SK-N-SH (cell line): ENCODE results near the gene PLAU. TPM values are rescaled to one million over a fixed set of nuclear protein-coding genes. Genes with fewer than 3 reads are reported as not detected.

ENCODE experiments used
- CTCF ChIA-PET: fragments of 300-600, 350-600 bp; formaldehyde crosslinking; extraction: SDS; loops from one replicate; lab custom pipeline; 2021; lab: Yijun Ruan, JAX
- POLR2A ChIA-PET: fragments of 350-600 bp; sonication (Branson Sonifier 250); formaldehyde crosslinking; extraction: SDS; loops from one replicate; lab custom pipeline; 2020; ENCODE audit warnings: antibody characterized with exemption, inconsistent platforms; lab: Yijun Ruan, JAX
- DNase-seq: peaks from one replicate; pipeline ENCODE4 v3.0.0; 2012
- H2AFZ ChIP-seq: fragments of 200-600 bp; sonication (generic); 2 replicates; pipeline ENCODE4 v1.8.1; 2016; ENCODE audit warnings: antibody characterized with exemption, mild to moderate bottlenecking, low read depth
- H3F3A ChIP-seq: fragments of 200-600 bp; sonication (generic); replicated peaks from 2 replicates; pipeline ENCODE3; 2016; ENCODE audit warnings: antibody characterized with exemption, mild to moderate bottlenecking; ENCODE audit not compliant: insufficient read depth
- H3K27ac ChIP-seq, 2 experiments: fragments of 200-500 bp in 1 of 2; fragments of 200-600 bp in 1 of 2; sonication (Bioruptor generic) in 1 of 2; sonication (generic), shearing (Covaris generic) in 1 of 2; 2 replicates each; pipeline versions ENCODE4 v1.5.1 to v1.6.1; 2014 to 2016; ENCODE audit warnings: low read depth in 2 of 2, inconsistent platforms in 1 of 2, low read length in 1 of 2, mild to moderate bottlenecking in 1 of 2, mixed read lengths in 1 of 2
- H3K27me3 ChIP-seq: fragments of 200-600 bp; sonication (generic), shearing (Covaris generic); 2 replicates; pipeline ENCODE4 v1.6.1; 2016; ENCODE audit warnings: mixed run types; ENCODE audit not compliant: insufficient read depth
- H3K36me3 ChIP-seq, 2 experiments: fragments of 200-500 bp in 1 of 2; fragments of 200-600 bp in 1 of 2; sonication (Bioruptor generic) in 1 of 2; sonication (generic) in 1 of 2; replicated peaks in 1 of 2; 2 replicates each; pipeline versions ENCODE3 to v1.5.1; 2014 to 2016; ENCODE audit warnings: low read length in 1 of 2, mild to moderate bottlenecking in 1 of 2; ENCODE audit not compliant: insufficient read depth in 2 of 2, control insufficient read depth in 1 of 2
- H3K4me1 ChIP-seq, 2 experiments: fragments of 200-500 bp in 1 of 2; fragments of 200-600 bp in 1 of 2; sonication (Bioruptor generic) in 1 of 2; sonication (generic), shearing (Covaris generic) in 1 of 2; 2 replicates each; pipeline versions ENCODE4 v1.5.1 to v1.6.1; 2014 to 2016; ENCODE audit warnings: low read depth in 1 of 2, low read length in 1 of 2, mixed run types in 1 of 2; ENCODE audit not compliant: insufficient read depth in 2 of 2, control insufficient read depth in 1 of 2
- H3K4me2 ChIP-seq: fragments of 200-600 bp; sonication (generic), shearing (Covaris generic); 2 replicates; pipeline ENCODE4 v1.6.1; 2017; ENCODE audit warnings: mixed run types
- H3K4me3 ChIP-seq, 2 experiments: fragments of 200-500 bp in 1 of 2; fragments of 200-600 bp in 1 of 2; sonication (Bioruptor generic) in 1 of 2; sonication (generic), shearing (Covaris generic) in 1 of 2; 2 replicates each; pipeline versions ENCODE4 v1.5.1 to v1.8.1; 2014 to 2016; ENCODE audit warnings: low read depth in 2 of 2, inconsistent platforms in 1 of 2, low read length in 1 of 2, mild to moderate bottlenecking in 1 of 2, mixed read lengths in 1 of 2, moderate library complexity in 1 of 2
- H3K79me2 ChIP-seq: fragments of 200-600 bp; sonication (generic); 2 replicates; pipeline ENCODE4 v1.8.1; 2017; ENCODE audit warnings: mild to moderate bottlenecking; ENCODE audit not compliant: insufficient read depth
- H3K9ac ChIP-seq: fragments of 200-600 bp; sonication (generic); 2 replicates; pipeline ENCODE4 v1.6.1; 2017; ENCODE audit warnings: mixed run types
- H3K9me2 ChIP-seq: fragments of 200-600 bp; sonication (generic); 2 replicates; pipeline ENCODE4 v1.6.1; 2017; ENCODE audit warnings: mixed run types
- H3K9me3 ChIP-seq: fragments of 200-600 bp; sonication (generic); 2 replicates; pipeline ENCODE4 v1.6.1; 2017; ENCODE audit warnings: mixed run types, mild to moderate bottlenecking, moderate library complexity
- H4K20me1 ChIP-seq: fragments of 200-600 bp; sonication (generic); 2 replicates; pipeline ENCODE4 v1.6.1; 2017; ENCODE audit warnings: mild to moderate bottlenecking, mixed run types; ENCODE audit not compliant: insufficient read depth
- FOXM1 ChIP-seq: IDR thresholded peaks from 2 replicates; pipeline ENCODE4 v1.4.0; 2012; ENCODE audit warnings: low read depth, mild to moderate bottlenecking
- GABPA ChIP-seq: IDR thresholded peaks from 2 replicates; pipeline ENCODE4 v1.4.0; 2012; ENCODE audit warnings: low read depth, mild to moderate bottlenecking
- MEF2A ChIP-seq: IDR thresholded peaks from 2 replicates; pipeline ENCODE4 v1.4.0; 2012; ENCODE audit warnings: low read depth, borderline replicate concordance
- RXRA ChIP-seq: IDR thresholded peaks from 2 replicates; pipeline ENCODE4 v1.4.0; 2012; ENCODE audit warnings: low read depth, mild to moderate bottlenecking, borderline replicate concordance
- SIN3A ChIP-seq: IDR thresholded peaks from 2 replicates; pipeline ENCODE4 v1.6.1; 2012; ENCODE audit warnings: low read depth, mild to moderate bottlenecking, low read length, moderate library complexity, borderline replicate concordance
- SMC3 ChIP-seq: IDR thresholded peaks from 2 replicates; pipeline ENCODE4 v1.6.1; 2012; ENCODE audit warnings: low read depth, low read length, improper control_type of control experiment
- TAF1 ChIP-seq: IDR thresholded peaks from 2 replicates; pipeline ENCODE4 v1.6.1; 2012; ENCODE audit warnings: low read depth, mild to moderate bottlenecking, low read length, moderate library complexity, borderline replicate concordance
- TCF12 ChIP-seq: IDR thresholded peaks from 2 replicates; pipeline ENCODE4 v1.4.0; 2012
- WGBS: methylation state at CpG from one replicate; pipeline ENCODE4 v1.1.6; 2017; ENCODE audit warnings: low lambda C conversion rate; 5-methylcytosine and 5-hydroxymethylcytosine counted together
- polyA plus RNA-seq, 3 experiments: library from polyadenylated mRNA; depleted of rRNA; stranded (reverse); fragments of >200 nt; gene quantifications; 2 replicates each; pipeline ENCODE4 v1.2.3, GENCODE V29; 2012
- TF ChIP-seq, protein P1 (sequence below): fragments of 200-600 bp; sonication (generic); IDR thresholded peaks from 2 replicates; pipeline ENCODE4 v1.6.1; 2017; ENCODE audit warnings: antibody characterized with exemption, mild to moderate bottlenecking, moderate library complexity
- TF ChIP-seq, protein P2 (sequence below): IDR thresholded peaks from 2 replicates; pipeline ENCODE4 v1.4.0; 2012; ENCODE audit warnings: low read depth, borderline replicate concordance
- TF ChIP-seq, protein P3 (sequence below): IDR thresholded peaks from 2 replicates; pipeline ENCODE4; 2012
- TF ChIP-seq, protein P4 (sequence below): fragments of 150-350 bp; IDR thresholded peaks from 2 replicates; pipeline ENCODE4 v1.6.1; 2016; ENCODE audit warnings: mild to moderate bottlenecking, low read depth, low read length
- TF ChIP-seq, protein P5 (sequence below): IDR thresholded peaks from 2 replicates; pipeline ENCODE4 v1.4.0; 2012; ENCODE audit warnings: low read depth

The PLAU gene
- polyA plus RNA-seq, 1 of the 3 experiments (the other 2 are of a cell fraction): 200 TPM

DNA sequence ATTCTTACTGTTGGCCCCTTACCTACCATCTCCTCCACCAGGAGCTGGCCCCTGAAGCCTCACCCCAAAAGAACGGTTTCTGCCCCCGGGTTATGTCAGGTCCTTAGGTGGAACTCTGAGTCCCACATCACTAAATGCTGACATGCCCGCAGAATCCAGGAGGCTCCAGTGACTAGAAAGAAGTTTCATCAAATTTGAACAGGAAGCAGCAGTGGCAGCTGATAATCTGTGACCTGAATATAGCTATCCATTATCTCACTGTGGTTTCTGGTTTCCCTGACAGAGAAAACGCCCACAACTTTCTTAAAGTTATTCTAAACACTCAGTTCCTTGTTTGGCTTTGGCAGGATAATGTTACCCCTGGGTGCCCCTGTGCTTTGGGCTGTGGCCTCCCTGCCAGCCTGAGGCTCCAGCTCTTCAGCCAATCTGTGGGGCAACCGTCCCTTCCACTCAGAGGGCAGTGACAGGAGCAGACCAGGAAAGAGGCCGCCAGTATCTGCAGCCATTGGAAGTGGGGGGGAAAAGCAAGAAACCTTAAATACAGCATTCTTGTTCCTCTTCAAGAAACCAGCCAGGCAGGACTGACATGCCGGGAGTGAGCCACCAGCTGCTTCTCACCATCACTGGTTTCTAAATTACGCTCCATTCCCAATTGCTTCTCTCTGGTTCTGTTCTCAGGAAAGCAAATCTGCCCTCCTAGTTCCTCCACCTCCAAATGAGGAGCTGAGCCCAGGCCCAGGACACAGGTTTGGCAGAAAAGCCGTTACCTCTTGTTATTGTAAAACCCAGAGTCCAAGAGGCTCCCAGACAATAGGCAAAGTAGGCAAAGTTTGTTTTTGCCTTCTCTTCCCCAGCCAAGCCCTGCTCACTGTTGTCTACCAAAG is 45.8 kb downstream of the PLAU start:
- 75% methylated on average over 9 of the region's 9 CpGs for WGBS
- Histone ChIP-seq H3K4me1 (peaks cover 2 to 12% of the 10 kb centered on the region in 2 experiments; a peak in 2 of 4 replicates), H3K4me2 (no peak overlapping the region; the same call in 1 of the 2 replicates), H3K9me3 (no peaks in the 10 kb centered on the region), H3K9me2 (no peaks in the 10 kb centered on the region), H3K79me2 (no peaks in the 10 kb centered on the region), H4K20me1 (no peaks in the 10 kb centered on the region), H3F3A (peaks cover 22% of the 10 kb centered on the region), H3K27ac (peak overlapping the region; percentile 33 to 45; a peak in 2 of 4 replicates), H3K27me3 (no peaks in the 10 kb centered on the region), H3K36me3 (no peaks in the 10 kb centered on the region), H3K4me3 (no peak overlapping the region), H2AFZ (peak overlapping the region; percentile 46; the same call in 1 of the 2 replicates), H3K9ac (no peak overlapping the region)
- no peak for DNase-seq
- no peak for TF ChIP-seq SIN3A
- peak; percentile 28; the same call in 1 of the 2 replicates for TF ChIP-seq TCF12
- no peak for TF ChIP-seq GABPA
- TF ChIP-seq, protein P1, sequence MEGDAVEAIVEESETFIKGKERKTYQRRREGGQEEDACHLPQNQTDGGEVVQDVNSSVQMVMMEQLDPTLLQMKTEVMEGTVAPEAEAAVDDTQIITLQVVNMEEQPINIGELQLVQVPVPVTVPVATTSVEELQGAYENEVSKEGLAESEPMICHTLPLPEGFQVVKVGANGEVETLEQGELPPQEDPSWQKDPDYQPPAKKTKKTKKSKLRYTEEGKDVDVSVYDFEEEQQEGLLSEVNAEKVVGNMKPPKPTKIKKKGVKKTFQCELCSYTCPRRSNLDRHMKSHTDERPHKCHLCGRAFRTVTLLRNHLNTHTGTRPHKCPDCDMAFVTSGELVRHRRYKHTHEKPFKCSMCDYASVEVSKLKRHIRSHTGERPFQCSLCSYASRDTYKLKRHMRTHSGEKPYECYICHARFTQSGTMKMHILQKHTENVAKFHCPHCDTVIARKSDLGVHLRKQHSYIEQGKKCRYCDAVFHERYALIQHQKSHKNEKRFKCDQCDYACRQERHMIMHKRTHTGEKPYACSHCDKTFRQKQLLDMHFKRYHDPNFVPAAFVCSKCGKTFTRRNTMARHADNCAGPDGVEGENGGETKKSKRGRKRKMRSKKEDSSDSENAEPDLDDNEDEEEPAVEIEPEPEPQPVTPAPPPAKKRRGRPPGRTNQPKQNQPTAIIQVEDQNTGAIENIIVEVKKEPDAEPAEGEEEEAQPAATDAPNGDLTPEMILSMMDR: no peak
- no peak for TF ChIP-seq SMC3
- TF ChIP-seq, protein P2, sequence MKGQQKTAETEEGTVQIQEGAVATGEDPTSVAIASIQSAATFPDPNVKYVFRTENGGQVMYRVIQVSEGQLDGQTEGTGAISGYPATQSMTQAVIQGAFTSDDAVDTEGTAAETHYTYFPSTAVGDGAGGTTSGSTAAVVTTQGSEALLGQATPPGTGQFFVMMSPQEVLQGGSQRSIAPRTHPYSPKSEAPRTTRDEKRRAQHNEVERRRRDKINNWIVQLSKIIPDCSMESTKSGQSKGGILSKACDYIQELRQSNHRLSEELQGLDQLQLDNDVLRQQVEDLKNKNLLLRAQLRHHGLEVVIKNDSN: no peak
- no peak for TF ChIP-seq FOXM1
- TF ChIP-seq TAF1: no peak
- TF ChIP-seq, protein P3, sequence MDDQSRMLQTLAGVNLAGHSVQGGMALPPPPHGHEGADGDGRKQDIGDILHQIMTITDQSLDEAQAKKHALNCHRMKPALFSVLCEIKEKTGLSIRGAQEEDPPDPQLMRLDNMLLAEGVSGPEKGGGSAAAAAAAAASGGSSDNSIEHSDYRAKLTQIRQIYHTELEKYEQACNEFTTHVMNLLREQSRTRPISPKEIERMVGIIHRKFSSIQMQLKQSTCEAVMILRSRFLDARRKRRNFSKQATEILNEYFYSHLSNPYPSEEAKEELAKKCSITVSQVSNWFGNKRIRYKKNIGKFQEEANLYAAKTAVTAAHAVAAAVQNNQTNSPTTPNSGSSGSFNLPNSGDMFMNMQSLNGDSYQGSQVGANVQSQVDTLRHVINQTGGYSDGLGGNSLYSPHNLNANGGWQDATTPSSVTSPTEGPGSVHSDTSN: peak; percentile 65
- no peak for TF ChIP-seq MEF2A
- TF ChIP-seq, protein P4, sequence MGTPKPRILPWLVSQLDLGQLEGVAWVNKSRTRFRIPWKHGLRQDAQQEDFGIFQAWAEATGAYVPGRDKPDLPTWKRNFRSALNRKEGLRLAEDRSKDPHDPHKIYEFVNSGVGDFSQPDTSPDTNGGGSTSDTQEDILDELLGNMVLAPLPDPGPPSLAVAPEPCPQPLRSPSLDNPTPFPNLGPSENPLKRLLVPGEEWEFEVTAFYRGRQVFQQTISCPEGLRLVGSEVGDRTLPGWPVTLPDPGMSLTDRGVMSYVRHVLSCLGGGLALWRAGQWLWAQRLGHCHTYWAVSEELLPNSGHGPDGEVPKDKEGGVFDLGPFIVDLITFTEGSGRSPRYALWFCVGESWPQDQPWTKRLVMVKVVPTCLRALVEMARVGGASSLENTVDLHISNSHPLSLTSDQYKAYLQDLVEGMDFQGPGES: no peak
- TF ChIP-seq, protein P5, sequence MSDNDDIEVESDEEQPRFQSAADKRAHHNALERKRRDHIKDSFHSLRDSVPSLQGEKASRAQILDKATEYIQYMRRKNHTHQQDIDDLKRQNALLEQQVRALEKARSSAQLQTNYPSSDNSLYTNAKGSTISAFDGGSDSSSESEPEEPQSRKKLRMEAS: no peak
- no peak for TF ChIP-seq RXRA
- CTCF ChIA-PET: interaction anchor here (0.6 to 2.6 kb wide), 16 partner anchors 8 to 246 kb away, joined by 3 to 19 read pairs (median 4); no protein-coding TSS in a partner anchor
- POLR2A ChIA-PET: no interaction called here
